NCI-H1694 treated with DMSO at 0.1 percent for 48 hours (cell line): Measurements from ENCODE around the gene UMAD1.
A peak's percentile ranks its signal among the peaks of the same experiment; 100 is the strongest.

Experiments
- DNase-seq: peaks from one replicate; lab custom pipeline; 2025; lab: John Stamatoyannopoulos, UW

UMAD1 gene

GRCh38 chr7:7764520-7765396, 124.2 kb downstream of the UMAD1 start:
- no peak for DNase-seq

- no peak for DNase-seq
Measured at GRCh38 chr7:7765422-7765821, 124.9 kb downstream of the UMAD1 start.

GRCh38 chr7:7766671-7767070, 126.1 kb downstream of the UMAD1 start:
- DNase-seq = no peak

- no peak for DNase-seq
Measured at GRCh38 chr7:7768977-7769709, 128.6 kb downstream of the UMAD1 start.

- DNase-seq = no peak
Measured at GRCh38 chr7:7769710-7770627, 129.4 kb downstream of the UMAD1 start.

- no peak for DNase-seq
Measured at GRCh38 chr7:7771452-7771851, 130.9 kb downstream of the UMAD1 start.

GRCh38 chr7:7772397-7772821, 131.9 kb downstream of the UMAD1 start:
- peak; percentile 75 for DNase-seq

- DNase-seq = no peak
Measured at GRCh38 chr7:7773334-7774309, 133.1 kb downstream of the UMAD1 start.

- DNase-seq = no peak
Measured at GRCh38 chr7:7779888-7780287, 139.3 kb downstream of the UMAD1 start.

- DNase-seq = no peak
Measured at GRCh38 chr7:7783001-7783400, 142.4 kb downstream of the UMAD1 start.

GRCh38 chr7:7785344-7785973, 144.9 kb downstream of the UMAD1 start:
- DNase-seq = no peak

GRCh38 chr7:7786595-7786994, 146.0 kb downstream of the UMAD1 start:
- DNase-seq = no peak

GRCh38 chr7:7789551-7789988, 149.0 kb downstream of the UMAD1 start:
- DNase-seq = no peak

- DNase-seq = no peak
Measured at GRCh38 chr7:7790041-7790741, 149.6 kb downstream of the UMAD1 start.

- no peak for DNase-seq
Measured at GRCh38 chr7:7791523-7791922, 151.0 kb downstream of the UMAD1 start.

- DNase-seq = no peak
Measured at GRCh38 chr7:7792056-7792455, 151.5 kb downstream of the UMAD1 start.

GRCh38 chr7:7793249-7793648, 152.7 kb downstream of the UMAD1 start:
- no peak for DNase-seq

GRCh38 chr7:7793921-7794320, 153.4 kb downstream of the UMAD1 start:
- DNase-seq = no peak

- no peak for DNase-seq
Measured at GRCh38 chr7:7795203-7795602, 154.7 kb downstream of the UMAD1 start.

- DNase-seq = no peak
Measured at GRCh38 chr7:7795630-7796121, 155.1 kb downstream of the UMAD1 start.
